PC-9 (cell line): Measurements from ENCODE around the gene SPRR1A.

Source experiments
- CTCF ChIP-seq: fragments of 200-600 bp; sonication (generic); conservative IDR thresholded peaks from 2 replicates; pipeline ENCODE4 v1.6.1; 2017; ENCODE audit warnings: mixed run types, antibody characterized with exemption, mild to moderate bottlenecking, moderate library complexity
- EZH2 ChIP-seq: fragments of 200-600 bp; sonication (generic); IDR thresholded peaks from 2 replicates; pipeline ENCODE4 v1.8.0; 2017; ENCODE audit warnings: antibody characterized with exemption, low read depth

DNA sequence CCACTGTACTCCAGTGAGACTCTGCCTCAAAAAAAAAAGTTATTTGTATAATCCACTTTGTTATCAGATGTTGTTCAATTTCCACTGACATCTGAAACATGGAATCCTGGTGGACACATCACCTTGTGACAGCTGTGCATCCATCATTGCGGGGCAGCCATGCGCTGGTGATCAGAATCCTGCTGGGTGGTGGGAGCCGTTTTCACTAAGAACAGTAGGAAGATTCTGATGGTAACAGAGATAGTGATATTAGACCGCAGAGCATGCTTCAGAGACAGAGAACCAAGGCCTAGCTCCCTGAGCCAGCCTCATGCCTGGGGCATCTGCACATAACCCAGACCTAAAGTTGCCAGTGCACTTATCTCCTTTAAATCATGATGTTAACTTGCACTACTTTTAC lies 14.6 kb downstream of the SPRR1A start:
- TF ChIP-seq EZH2 (no peak), CTCF (no peak)
